ENCODE data around the gene ENAH.

Gene ENAH

GRCh38 chr1:225470211-225471108 is 182.5 kb downstream of the ENAH start:
- no peaks in the 10 kb centered on the region for H4K20me1 ChIP-seq (ENCODE audit: insufficient read depth, low read length)
- no peaks in the 10 kb centered on the region for H3K9me3 ChIP-seq (ENCODE audit: insufficient read depth, low read length)
- peaks cover 21% of the 10 kb centered on the region for H3K4me1 ChIP-seq (ENCODE audit: low read length)
- H3K4me3 ChIP-seq (ENCODE audit: low read length) = no peak overlapping the region
- no peaks in the 10 kb centered on the region for H3K36me3 ChIP-seq (replicated peaks; ENCODE audit: low read depth, low read length)
- H3K4me2 ChIP-seq (ENCODE audit: low read length) = no peak overlapping the region
- no peaks in the 10 kb centered on the region for H3K79me2 ChIP-seq (ENCODE audit: low read length)
- H3K27me3 ChIP-seq (ENCODE audit: low read depth, low read length) = no peaks in the 10 kb centered on the region
- no peak overlapping the region for H3K9ac ChIP-seq (ENCODE audit: low read length)
- TF ChIP-seq, protein P1, sequence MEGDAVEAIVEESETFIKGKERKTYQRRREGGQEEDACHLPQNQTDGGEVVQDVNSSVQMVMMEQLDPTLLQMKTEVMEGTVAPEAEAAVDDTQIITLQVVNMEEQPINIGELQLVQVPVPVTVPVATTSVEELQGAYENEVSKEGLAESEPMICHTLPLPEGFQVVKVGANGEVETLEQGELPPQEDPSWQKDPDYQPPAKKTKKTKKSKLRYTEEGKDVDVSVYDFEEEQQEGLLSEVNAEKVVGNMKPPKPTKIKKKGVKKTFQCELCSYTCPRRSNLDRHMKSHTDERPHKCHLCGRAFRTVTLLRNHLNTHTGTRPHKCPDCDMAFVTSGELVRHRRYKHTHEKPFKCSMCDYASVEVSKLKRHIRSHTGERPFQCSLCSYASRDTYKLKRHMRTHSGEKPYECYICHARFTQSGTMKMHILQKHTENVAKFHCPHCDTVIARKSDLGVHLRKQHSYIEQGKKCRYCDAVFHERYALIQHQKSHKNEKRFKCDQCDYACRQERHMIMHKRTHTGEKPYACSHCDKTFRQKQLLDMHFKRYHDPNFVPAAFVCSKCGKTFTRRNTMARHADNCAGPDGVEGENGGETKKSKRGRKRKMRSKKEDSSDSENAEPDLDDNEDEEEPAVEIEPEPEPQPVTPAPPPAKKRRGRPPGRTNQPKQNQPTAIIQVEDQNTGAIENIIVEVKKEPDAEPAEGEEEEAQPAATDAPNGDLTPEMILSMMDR (IDR thresholded peaks at IDR 0.05; ENCODE audit: low read depth, low read length) = no peak
- TF ChIP-seq EZH2phosphoT487 (IDR thresholded peaks at IDR 0.05; ENCODE audit: low read depth) = no peak
- no peak overlapping the region for H2AFZ ChIP-seq (ENCODE audit: low read depth, low read length)
- no peak overlapping the region for H3K27ac ChIP-seq (ENCODE audit: low read length)

DNA sequence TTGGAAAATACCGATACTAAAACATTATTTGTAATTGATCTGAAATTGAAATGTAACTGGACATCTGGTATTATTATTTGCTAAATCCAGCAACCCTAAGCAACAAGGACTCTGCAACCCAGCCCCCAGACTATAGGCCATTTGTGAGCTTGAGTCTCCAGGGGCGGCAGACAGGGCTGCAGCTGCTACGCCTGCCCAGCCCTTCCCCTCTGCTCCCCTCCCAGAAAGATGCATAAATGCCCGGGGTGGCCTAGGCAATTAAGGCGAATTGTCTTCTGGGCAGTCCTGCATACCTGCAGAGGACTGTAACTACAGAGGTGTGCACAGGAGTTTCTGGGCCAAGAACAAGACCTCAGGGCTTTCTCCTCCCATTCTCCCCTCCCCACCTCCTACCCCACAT is 183.9 kb downstream of the ENAH start:
- TF ChIP-seq EZH2phosphoT487 (IDR thresholded peaks at IDR 0.05; ENCODE audit: low read depth) = no peak
- TF ChIP-seq, protein P1 (IDR thresholded peaks at IDR 0.05; ENCODE audit: low read depth, low read length) = no peak
- Histone ChIP-seq H3K36me3 (replicated peaks; ENCODE audit: low read depth, low read length) (no peaks in the 10 kb centered on the region), H3K79me2 (ENCODE audit: low read length) (no peaks in the 10 kb centered on the region), H3K9me3 (ENCODE audit: insufficient read depth, low read length) (no peaks in the 10 kb centered on the region), H3K4me3 (ENCODE audit: low read length) (no peak overlapping the region), H3K27me3 (ENCODE audit: low read depth, low read length) (no peaks in the 10 kb centered on the region), H4K20me1 (ENCODE audit: insufficient read depth, low read length) (no peaks in the 10 kb centered on the region), H3K4me2 (ENCODE audit: low read length) (no peak overlapping the region), H2AFZ (ENCODE audit: low read depth, low read length) (no peak overlapping the region), H3K9ac (ENCODE audit: low read length) (no peak overlapping the region), H3K27ac (ENCODE audit: low read length) (no peak overlapping the region), H3K4me1 (ENCODE audit: low read length) (peaks cover 13% of the 10 kb centered on the region)

GRCh38 chr1:225468270-225469020 is 184.5 kb downstream of the ENAH start:
- Histone ChIP-seq H3K4me2 (ENCODE audit: low read length) (peak overlapping the region; percentile 90), H4K20me1 (ENCODE audit: insufficient read depth, low read length) (no peaks in the 10 kb centered on the region), H3K9me3 (ENCODE audit: insufficient read depth, low read length) (no peaks in the 10 kb centered on the region), H3K9ac (ENCODE audit: low read length) (peak overlapping the region; percentile 95), H3K4me3 (ENCODE audit: low read length) (peak overlapping the region; percentile 85), H3K79me2 (ENCODE audit: low read length) (no peaks in the 10 kb centered on the region), H3K27me3 (ENCODE audit: low read depth, low read length) (no peaks in the 10 kb centered on the region), H3K36me3 (replicated peaks; ENCODE audit: low read depth, low read length) (no peaks in the 10 kb centered on the region), H3K4me1 (ENCODE audit: low read length) (peaks cover 13% of the 10 kb centered on the region), H3K27ac (ENCODE audit: low read length) (peak overlapping the region; percentile 91), H2AFZ (ENCODE audit: low read depth, low read length) (no peak overlapping the region)
- no peak for TF ChIP-seq EZH2phosphoT487 (IDR thresholded peaks at IDR 0.05; ENCODE audit: low read depth)
- TF ChIP-seq, protein P1 (IDR thresholded peaks at IDR 0.05; ENCODE audit: low read depth, low read length) = no peak
